HL-60 (cell line): Measurements from ENCODE around the gene RIC3.

ENCODE experiments used
- POLR2AphosphoS5 ChIP-seq: IDR thresholded peaks from 2 replicates; pipeline ENCODE4 v1.6.1; 2012; ENCODE audit warnings: low read depth
- TF ChIP-seq, protein P1 (sequence below): IDR thresholded peaks from one replicate; pipeline ENCODE4 v1.5.1; 2011; ENCODE audit warnings: low read length, control low read depth, inconsistent platforms; ENCODE audit not compliant: insufficient read depth

DNA sequence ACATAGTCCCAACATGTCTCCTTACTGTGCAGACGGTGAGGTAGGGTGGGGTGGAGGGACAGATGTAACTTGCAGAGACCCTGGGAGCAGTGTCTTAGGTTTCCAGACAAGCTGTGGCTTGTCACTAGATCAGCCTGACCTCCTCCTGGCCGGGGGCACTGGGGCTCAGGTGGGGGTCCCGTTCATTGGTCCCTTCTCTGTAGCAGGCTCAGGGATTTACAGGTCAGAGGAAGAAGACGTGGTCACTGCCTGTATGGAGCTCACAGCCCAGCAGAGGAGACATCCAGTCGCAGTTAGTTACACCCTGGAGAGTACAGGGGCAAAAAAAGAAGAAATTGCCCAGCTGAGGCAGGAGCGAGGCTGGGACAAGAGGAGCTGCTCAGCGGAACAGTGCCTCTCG, 109.8 kb downstream of the RIC3 start:
- TF ChIP-seq, protein P1, sequence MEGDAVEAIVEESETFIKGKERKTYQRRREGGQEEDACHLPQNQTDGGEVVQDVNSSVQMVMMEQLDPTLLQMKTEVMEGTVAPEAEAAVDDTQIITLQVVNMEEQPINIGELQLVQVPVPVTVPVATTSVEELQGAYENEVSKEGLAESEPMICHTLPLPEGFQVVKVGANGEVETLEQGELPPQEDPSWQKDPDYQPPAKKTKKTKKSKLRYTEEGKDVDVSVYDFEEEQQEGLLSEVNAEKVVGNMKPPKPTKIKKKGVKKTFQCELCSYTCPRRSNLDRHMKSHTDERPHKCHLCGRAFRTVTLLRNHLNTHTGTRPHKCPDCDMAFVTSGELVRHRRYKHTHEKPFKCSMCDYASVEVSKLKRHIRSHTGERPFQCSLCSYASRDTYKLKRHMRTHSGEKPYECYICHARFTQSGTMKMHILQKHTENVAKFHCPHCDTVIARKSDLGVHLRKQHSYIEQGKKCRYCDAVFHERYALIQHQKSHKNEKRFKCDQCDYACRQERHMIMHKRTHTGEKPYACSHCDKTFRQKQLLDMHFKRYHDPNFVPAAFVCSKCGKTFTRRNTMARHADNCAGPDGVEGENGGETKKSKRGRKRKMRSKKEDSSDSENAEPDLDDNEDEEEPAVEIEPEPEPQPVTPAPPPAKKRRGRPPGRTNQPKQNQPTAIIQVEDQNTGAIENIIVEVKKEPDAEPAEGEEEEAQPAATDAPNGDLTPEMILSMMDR, result no peak
- TF ChIP-seq POLR2AphosphoS5, result no peak
